Gastroesophageal sphincter (tissue), 3 donors: ENCODE measurements around the gene AXDND1.

Experiments used
- EP300 ChIP-seq: sonication (generic); formaldehyde crosslinking; IDR thresholded peaks from one replicate; pipeline ENCODE4 v1.6.1; 2017; ENCODE audit warnings: antibody characterized with exemption, mild to moderate bottlenecking
- POLR2A ChIP-seq, 2 donors: fragments of 450-650 bp; IDR thresholded peaks; one replicate each; pipeline ENCODE4 v1.6.1; 2017; ENCODE audit warnings: antibody characterized with exemption in 2 of 2, mild to moderate bottlenecking in 2 of 2, moderate library complexity in 1 of 2
- POLR2AphosphoS5 ChIP-seq: sonication (generic); formaldehyde crosslinking; IDR thresholded peaks from one replicate; pipeline ENCODE4 v1.6.1; 2017; ENCODE audit warnings: antibody characterized with exemption
- TF ChIP-seq, protein P1 (sequence below), 4 experiments: fragments of 200-600 bp in 2 of 4; fragments of 450-650 bp in 2 of 4; sonication (generic) in 1 of 4; IDR thresholded peaks; one replicate each; pipeline ENCODE4 v1.5.1; 2017 to 2019; ENCODE audit warnings: antibody characterized with exemption in 4 of 4, mild to moderate bottlenecking in 2 of 4, moderate library complexity in 2 of 4

DNA sequence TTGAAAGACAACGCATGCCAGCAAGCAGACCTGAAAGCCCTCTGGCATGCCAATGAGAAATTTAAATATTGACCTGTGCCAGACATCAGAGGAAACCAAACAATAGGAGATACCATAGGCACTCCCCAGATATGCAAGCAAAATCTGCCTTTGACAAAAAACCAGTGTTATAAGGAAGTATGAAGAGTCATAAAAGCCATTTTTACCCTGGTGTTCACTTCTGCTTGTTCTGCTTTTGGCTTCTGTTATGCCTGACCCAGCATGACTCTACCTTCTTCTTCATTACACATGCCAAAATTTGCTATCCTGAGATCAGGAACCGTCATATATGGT lies 183.6 kb downstream of the AXDND1 start:
- TF ChIP-seq, protein P1, sequence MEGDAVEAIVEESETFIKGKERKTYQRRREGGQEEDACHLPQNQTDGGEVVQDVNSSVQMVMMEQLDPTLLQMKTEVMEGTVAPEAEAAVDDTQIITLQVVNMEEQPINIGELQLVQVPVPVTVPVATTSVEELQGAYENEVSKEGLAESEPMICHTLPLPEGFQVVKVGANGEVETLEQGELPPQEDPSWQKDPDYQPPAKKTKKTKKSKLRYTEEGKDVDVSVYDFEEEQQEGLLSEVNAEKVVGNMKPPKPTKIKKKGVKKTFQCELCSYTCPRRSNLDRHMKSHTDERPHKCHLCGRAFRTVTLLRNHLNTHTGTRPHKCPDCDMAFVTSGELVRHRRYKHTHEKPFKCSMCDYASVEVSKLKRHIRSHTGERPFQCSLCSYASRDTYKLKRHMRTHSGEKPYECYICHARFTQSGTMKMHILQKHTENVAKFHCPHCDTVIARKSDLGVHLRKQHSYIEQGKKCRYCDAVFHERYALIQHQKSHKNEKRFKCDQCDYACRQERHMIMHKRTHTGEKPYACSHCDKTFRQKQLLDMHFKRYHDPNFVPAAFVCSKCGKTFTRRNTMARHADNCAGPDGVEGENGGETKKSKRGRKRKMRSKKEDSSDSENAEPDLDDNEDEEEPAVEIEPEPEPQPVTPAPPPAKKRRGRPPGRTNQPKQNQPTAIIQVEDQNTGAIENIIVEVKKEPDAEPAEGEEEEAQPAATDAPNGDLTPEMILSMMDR (IDR thresholded peaks at IDR 0.05) = no peak
- TF ChIP-seq EP300 (no peak), POLR2A (IDR thresholded peaks at IDR 0.05) (no peak), POLR2AphosphoS5 (no peak)
